ENCODE results near the gene MYL5. TPM values are rescaled to one million over a fixed set of nuclear protein-coding genes. Genes with fewer than 3 reads are reported as not detected.

The MYL5 gene
- total RNA-seq, 3 donors from 2014 or later: 26.1 to 52.5 (median 50.7) TPM

DNA sequence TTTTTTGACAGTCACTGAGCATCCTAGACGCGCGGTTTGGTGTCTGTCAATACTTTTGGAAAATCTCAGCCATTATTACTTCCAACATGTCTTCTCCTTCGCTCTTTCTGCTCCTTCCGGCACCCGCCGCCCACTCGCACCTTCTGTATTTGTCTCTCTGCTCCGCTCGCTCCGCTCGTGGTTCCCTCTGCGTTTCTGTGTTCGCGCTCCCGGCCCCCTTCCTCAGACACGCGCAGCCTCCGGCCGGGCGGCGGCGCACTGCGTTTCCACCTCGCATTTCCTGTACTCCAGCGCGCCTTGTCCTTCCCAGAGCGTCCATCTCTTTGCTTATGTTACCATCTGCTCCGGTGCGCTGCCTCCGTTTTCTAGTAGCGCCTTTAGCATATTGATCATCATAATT, 27.9 kb upstream of the MYL5 start:
- intact Hi-C loops (cut with DNase I, micrococcal nuclease): no loop called here

DNA sequence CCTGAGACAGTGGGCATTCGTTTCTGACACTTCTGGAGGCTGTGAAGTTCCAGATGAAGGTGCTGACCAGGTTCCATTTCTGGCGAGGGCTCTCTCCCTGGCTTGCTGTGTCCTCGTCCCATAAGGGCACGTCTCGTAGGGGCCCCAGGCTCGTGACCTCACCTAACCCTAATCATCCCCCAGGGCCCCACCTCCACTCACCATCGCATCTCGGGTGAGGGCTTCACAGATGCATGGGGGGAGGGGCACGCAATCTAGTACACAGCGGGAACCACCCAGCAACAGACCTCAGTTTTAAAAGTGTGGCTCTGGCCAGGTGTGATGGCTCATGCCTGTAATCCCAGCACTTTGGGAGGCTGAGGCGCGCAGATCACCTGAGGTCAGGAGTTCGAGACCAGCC, 26.9 kb upstream of the MYL5 start:
- intact Hi-C loops (cut with DNase I, micrococcal nuclease): no loop called here
- DNase-seq (peak in 2 of 3 donors; percentile 12 to 19), ATAC-seq (no peak)
- no peaks in the 10 kb centered on the region for H3K36me3 ChIP-seq (ENCODE audit: low read depth)
- H3K4me1 ChIP-seq (ENCODE audit: low read depth): no peaks in the 10 kb centered on the region
- H3K9me3 ChIP-seq: no peaks in the 10 kb centered on the region
- no peak overlapping the region for H3K4me3 ChIP-seq
- TF ChIP-seq, protein P1, sequence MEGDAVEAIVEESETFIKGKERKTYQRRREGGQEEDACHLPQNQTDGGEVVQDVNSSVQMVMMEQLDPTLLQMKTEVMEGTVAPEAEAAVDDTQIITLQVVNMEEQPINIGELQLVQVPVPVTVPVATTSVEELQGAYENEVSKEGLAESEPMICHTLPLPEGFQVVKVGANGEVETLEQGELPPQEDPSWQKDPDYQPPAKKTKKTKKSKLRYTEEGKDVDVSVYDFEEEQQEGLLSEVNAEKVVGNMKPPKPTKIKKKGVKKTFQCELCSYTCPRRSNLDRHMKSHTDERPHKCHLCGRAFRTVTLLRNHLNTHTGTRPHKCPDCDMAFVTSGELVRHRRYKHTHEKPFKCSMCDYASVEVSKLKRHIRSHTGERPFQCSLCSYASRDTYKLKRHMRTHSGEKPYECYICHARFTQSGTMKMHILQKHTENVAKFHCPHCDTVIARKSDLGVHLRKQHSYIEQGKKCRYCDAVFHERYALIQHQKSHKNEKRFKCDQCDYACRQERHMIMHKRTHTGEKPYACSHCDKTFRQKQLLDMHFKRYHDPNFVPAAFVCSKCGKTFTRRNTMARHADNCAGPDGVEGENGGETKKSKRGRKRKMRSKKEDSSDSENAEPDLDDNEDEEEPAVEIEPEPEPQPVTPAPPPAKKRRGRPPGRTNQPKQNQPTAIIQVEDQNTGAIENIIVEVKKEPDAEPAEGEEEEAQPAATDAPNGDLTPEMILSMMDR (IDR thresholded peaks at IDR 0.05): no peak

More for the DNA sequence above, 27.9 kb upstream of the MYL5 start:
- no peak overlapping the region for H3K4me3 ChIP-seq
- DNase-seq (peak in 2 of 3 donors; percentile 17 to 41), ATAC-seq (no peak)
- H3K36me3 ChIP-seq (ENCODE audit: low read depth): no peaks in the 10 kb centered on the region
- H3K9me3 ChIP-seq: peaks cover 4% of the 10 kb centered on the region
- H3K4me1 ChIP-seq (ENCODE audit: low read depth): no peaks in the 10 kb centered on the region
- TF ChIP-seq, protein P1 (IDR thresholded peaks at IDR 0.05): no peak

DNA sequence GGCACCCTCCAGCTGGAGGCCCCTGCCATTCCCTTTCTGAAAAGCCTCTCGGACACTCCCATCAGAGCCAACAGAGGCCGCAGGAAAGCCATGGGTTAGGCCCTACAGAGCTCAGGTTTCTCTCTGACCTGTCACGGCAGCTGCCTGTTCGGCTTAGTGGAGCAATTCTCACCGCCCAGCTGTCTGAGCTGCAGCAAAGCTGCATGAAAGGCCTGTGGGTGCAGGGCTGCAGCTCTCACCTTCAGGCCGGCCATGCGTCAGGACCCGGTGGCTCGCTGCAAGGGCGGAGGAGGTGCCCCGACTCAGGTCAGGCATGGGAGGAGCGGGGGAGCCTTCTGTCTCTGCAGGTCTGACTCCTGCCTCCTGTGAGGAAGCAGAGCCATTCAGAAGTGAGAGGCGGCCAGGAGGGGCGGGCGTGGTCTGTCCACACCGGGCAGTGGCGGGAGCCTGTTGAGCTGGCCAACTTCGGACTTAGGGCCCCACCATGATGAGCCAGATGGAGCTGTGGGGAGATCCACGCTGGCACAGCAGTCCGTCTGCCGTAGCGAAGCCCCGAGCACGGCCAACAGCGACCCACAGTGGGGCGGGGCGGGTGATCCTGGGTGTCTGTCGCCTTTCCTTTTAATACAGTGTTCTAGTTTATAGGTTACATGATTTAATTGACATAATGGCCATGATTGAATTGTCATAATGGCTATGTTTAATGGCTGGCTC, 25.6 kb upstream of the MYL5 start:
- no peak for ATAC-seq

DNA sequence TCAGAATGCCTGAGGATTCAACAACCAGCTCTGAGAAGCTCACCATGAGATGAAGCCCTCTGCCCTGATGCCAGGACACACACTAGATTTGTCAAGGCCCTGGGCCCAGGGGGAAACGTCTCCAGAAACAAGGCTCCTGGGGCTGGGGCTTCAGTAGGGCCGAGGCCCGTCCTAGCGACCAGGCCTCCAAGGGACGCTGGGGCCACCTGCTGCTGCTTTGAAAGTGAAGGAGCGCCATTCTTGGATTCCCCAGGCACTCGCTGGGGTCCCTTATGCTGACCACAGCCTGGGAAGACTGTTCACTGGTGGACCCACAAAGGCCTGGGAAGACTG, 25.1 kb upstream of the MYL5 start:
- no peaks in the 10 kb centered on the region for H3K9me3 ChIP-seq
- H3K4me3 ChIP-seq: no peak overlapping the region
- no peaks in the 10 kb centered on the region for H3K36me3 ChIP-seq (ENCODE audit: low read depth)
- no peaks in the 10 kb centered on the region for H3K4me1 ChIP-seq (ENCODE audit: low read depth)
- ATAC-seq (no peak), DNase-seq (no peak)
- intact Hi-C loops (cut with DNase I, micrococcal nuclease): no loop called here
- TF ChIP-seq, protein P1 (IDR thresholded peaks at IDR 0.05): no peak

More for the DNA sequence above, 25.6 kb upstream of the MYL5 start:
- no peak overlapping the region for H3K4me3 ChIP-seq
- H3K4me1 ChIP-seq (ENCODE audit: low read depth): no peaks in the 10 kb centered on the region
- TF ChIP-seq, protein P1 (IDR thresholded peaks at IDR 0.05): no peak
- intact Hi-C loops (cut with DNase I, micrococcal nuclease): no loop called here
- no peaks in the 10 kb centered on the region for H3K36me3 ChIP-seq (ENCODE audit: low read depth)
- peak in 2 of 3 donors; percentile 12 to 41 for DNase-seq
- H3K9me3 ChIP-seq: no peaks in the 10 kb centered on the region

DNA sequence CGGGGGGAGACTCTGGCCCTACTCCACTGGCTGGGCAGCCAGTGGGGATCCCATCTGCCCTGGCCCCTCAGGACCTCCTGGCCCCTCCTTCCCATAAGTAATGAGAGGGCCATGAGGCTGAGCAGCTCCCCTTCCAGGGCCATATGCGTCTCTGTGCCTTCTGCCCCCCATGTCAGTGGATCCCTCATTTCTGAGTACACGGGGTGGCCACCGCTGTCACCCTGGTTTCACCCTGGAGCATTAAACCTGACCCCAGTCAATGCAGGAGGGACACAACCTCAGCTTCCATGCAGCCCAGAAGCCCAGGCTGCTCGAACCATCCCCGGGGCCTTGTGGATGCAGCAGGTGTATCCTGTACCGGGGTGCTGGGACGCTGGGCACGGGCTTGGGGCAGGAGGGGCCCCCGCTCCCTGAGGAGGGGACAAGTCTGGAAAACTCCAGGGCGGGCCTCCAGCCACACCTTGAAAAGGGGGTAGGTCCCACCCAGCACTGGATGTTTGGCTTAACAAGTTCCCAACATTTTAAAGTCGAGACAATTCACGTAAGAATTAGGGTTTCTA, 24.5 kb upstream of the MYL5 start:
- intact Hi-C loops (cut with DNase I, micrococcal nuclease): no loop called here
- TF ChIP-seq, protein P1 (IDR thresholded peaks at IDR 0.05): no peak

More for the DNA sequence above, 24.5 kb upstream of the MYL5 start:
- Histone ChIP-seq H3K4me3 (no peak overlapping the region), H3K36me3 (ENCODE audit: low read depth) (no peaks in the 10 kb centered on the region), H3K9me3 (no peaks in the 10 kb centered on the region), H3K4me1 (ENCODE audit: low read depth) (no peaks in the 10 kb centered on the region)
- DNase-seq (peak in 2 of 3 donors; percentile 5 to 33), ATAC-seq (no peak)
